Measurements from ENCODE around the gene AADAT. TPM values are rescaled to one million over a fixed set of nuclear protein-coding genes. Genes with fewer than 3 reads are reported as not detected.

Gene AADAT
- total RNA-seq, 1 donor from 2014 or later = 24.2 TPM

DNA sequence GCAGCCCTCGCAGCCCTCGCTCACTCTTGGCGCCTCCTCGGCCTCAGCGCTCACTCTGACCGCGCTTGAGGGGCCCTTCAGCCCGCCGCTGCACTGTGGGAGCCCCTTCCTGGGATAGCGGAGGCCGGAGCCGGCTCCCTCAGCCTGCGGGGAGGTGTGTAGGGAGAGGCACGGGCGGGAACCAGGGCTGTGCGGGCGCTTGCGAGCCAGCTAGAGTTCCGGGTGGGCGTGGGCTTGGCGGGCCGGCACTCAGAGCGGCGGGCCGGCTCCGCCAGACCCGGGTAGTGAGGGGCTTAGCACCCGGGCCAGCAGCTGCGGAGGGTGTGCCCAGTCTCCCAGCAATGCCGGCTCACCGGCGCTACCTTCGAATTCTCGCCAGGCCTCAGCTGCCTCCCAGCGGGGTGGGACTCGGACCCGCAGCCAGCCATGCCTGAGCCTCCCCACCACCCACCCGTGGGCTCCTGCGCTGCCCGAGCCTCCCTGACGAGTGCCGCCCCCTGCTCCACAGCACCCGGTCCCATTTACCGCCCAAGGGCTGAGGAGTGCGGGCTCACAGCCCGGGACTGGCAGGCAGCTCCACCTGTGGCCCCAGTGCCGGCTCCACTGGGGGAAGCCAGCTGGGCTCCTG lies 1.4 kb upstream of the AADAT start:
- H3K4me3 Mint-ChIP-seq = no peak overlapping the region
- no peak overlapping the region for H3K4me2 ChIP-seq
- H3K36me3 Mint-ChIP-seq = peaks cover 17% of the 10 kb centered on the region

DNA sequence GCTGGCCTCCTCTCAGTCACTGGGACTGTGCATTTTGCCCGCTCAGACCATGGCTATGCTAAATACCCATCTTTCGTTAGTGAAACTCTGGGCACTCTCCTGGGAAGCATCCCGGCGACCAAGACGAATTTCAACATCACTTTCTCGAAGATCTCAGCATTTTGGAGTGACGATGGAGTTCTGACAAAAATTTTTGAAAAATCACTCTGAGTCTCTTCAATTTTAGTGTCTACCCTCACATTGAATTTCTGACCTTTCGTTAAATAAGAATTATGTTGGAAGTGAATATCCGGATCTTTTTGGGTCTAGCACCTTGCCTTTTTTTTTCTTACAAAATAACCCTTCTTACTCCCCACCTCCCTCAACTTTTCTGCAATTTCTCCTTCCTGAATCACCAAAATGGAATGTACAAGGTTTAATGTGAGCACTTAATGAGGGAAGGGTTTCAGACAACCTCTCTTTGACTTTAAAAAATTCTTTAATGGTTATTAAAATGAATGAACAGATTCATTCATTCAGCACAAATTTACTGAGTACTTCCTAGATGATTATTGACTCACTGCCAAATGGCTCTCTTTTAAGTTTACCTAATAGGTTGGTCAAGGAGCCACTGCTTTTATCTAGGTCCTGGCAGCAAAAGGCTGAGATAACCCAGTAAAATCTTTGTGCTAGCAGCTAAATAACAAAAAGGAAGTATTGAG lies 746 bp upstream of the AADAT start:
- H3K4me3 Mint-ChIP-seq = peak overlapping the region; percentile 94
- peaks cover 7% of the 10 kb centered on the region for H3K4me1 ChIP-seq
- DNase-seq (ENCODE audit: low spot score) = no peak
- H3K36me3 Mint-ChIP-seq = peaks cover 21% of the 10 kb centered on the region
- H3K4me2 ChIP-seq = peak overlapping the region; percentile 85
- peak overlapping the region; percentile 64 for H3K4me3 ChIP-seq
- H3K36me3 ChIP-seq = peaks cover 8% of the 10 kb centered on the region
- no peak overlapping the region for H3K9ac ChIP-seq
- H3K27me3 ChIP-seq = peaks cover 16% of the 10 kb centered on the region
- H4K20me1 ChIP-seq (ENCODE audit: low read depth) = no peaks in the 10 kb centered on the region
- H3K9me3 ChIP-seq (ENCODE audit: low read depth) = no peaks in the 10 kb centered on the region
- no peak overlapping the region for H3K27ac ChIP-seq
- peaks cover 31% of the 10 kb centered on the region for H3K4me1 Mint-ChIP-seq
- peaks cover 3% of the 10 kb centered on the region for H3K9me3 Mint-ChIP-seq
- H3F3A ChIP-seq (ENCODE audit: low read depth) = peaks cover 14% of the 10 kb centered on the region
- peaks cover 2% of the 10 kb centered on the region for H3K27me3 Mint-ChIP-seq (ENCODE audit: insufficient read depth, low read depth)
- H3K27ac Mint-ChIP-seq = peak overlapping the region; percentile 88
- peak; percentile 30 for TF ChIP-seq EZH2 (IDR thresholded peaks at IDR 0.05)
- no peak for TF ChIP-seq EZH2phosphoT487 (IDR thresholded peaks at IDR 0.05)
- H3K79me2 ChIP-seq (ENCODE audit: low read depth) = peaks cover 6% of the 10 kb centered on the region
- no peak overlapping the region for H2AFZ ChIP-seq (replicated peaks)

More for the DNA sequence above, 1.4 kb upstream of the AADAT start:
- H3K9me3 Mint-ChIP-seq = peaks cover 3% of the 10 kb centered on the region
- Histone ChIP-seq H2AFZ (replicated peaks) (no peak overlapping the region), H3K79me2 (ENCODE audit: low read depth) (peaks cover 6% of the 10 kb centered on the region), H3K4me1 (peaks cover 7% of the 10 kb centered on the region), H3F3A (ENCODE audit: low read depth) (peaks cover 14% of the 10 kb centered on the region), H3K36me3 (peaks cover 8% of the 10 kb centered on the region), H3K9ac (no peak overlapping the region), H4K20me1 (ENCODE audit: low read depth) (no peaks in the 10 kb centered on the region), H3K27me3 (peaks cover 16% of the 10 kb centered on the region), H3K9me3 (ENCODE audit: low read depth) (no peaks in the 10 kb centered on the region), H3K27ac (no peak overlapping the region), H3K4me3 (peak overlapping the region; percentile 64)
- no peak for DNase-seq (ENCODE audit: low spot score)
- H3K27me3 Mint-ChIP-seq (ENCODE audit: insufficient read depth, low read depth) = peaks cover 2% of the 10 kb centered on the region
- no peak overlapping the region for H3K27ac Mint-ChIP-seq
- peaks cover 31% of the 10 kb centered on the region for H3K4me1 Mint-ChIP-seq
- TF ChIP-seq CTCF (IDR thresholded peaks at IDR 0.05) (no peak), EZH2phosphoT487 (IDR thresholded peaks at IDR 0.05) (no peak), EZH2 (IDR thresholded peaks at IDR 0.05) (no peak)

- peak overlapping the region; percentile 94 for H3K4me3 Mint-ChIP-seq
- peak overlapping the region; percentile 95 for H3K27ac Mint-ChIP-seq
- Histone ChIP-seq H3K4me1 (peaks cover 7% of the 10 kb centered on the region), H3K4me3 (peak overlapping the region; percentile 64), H3F3A (ENCODE audit: low read depth) (peaks cover 14% of the 10 kb centered on the region), H3K9ac (peak overlapping the region; percentile 29), H3K9me3 (ENCODE audit: low read depth) (no peaks in the 10 kb centered on the region), H3K27me3 (peaks cover 16% of the 10 kb centered on the region), H4K20me1 (ENCODE audit: low read depth) (no peaks in the 10 kb centered on the region), H3K79me2 (ENCODE audit: low read depth) (peaks cover 6% of the 10 kb centered on the region), H3K27ac (no peak overlapping the region), H2AFZ (replicated peaks) (peak overlapping the region; percentile 96), H3K4me2 (peak overlapping the region; percentile 85), H3K36me3 (peaks cover 12% of the 10 kb centered on the region)
- H3K36me3 Mint-ChIP-seq = peaks cover 30% of the 10 kb centered on the region
- peaks cover 2% of the 10 kb centered on the region for H3K27me3 Mint-ChIP-seq (ENCODE audit: insufficient read depth, low read depth)
- peak; percentile 63 for DNase-seq (ENCODE audit: low spot score)
- H3K4me1 Mint-ChIP-seq = peaks cover 29% of the 10 kb centered on the region
- peaks cover 3% of the 10 kb centered on the region for H3K9me3 Mint-ChIP-seq
- TF ChIP-seq EZH2 (IDR thresholded peaks at IDR 0.05) (no peak), EZH2phosphoT487 (IDR thresholded peaks at IDR 0.05) (no peak), CTCF (IDR thresholded peaks at IDR 0.05) (peak; percentile 21)
These were observed 485 bp downstream of the AADAT start for GRCh38 chr4:170089274-170089667.
